HepG2 (cell line): Measurements from ENCODE around the gene TIAM2. TPM values are rescaled to one million over a fixed set of nuclear protein-coding genes. Genes with fewer than 3 reads are reported as not detected.

Source experiments
- FIP1L1 ChIP-seq: fragments of 200-400 bp; formaldehyde crosslinking; IDR thresholded peaks from 2 replicates; pipeline ENCODE4 v1.6.1; 2018; ENCODE audit warnings: low read depth, mild to moderate bottlenecking, low read length, moderate library complexity, borderline replicate concordance; ENCODE audit not compliant: insufficient read depth
- RERE ChIP-seq: IDR thresholded peaks from 2 replicates; pipeline ENCODE4 v1.6.1; 2016; ENCODE audit warnings: low read depth, missing genetic modification reagents, missing compliant biosample characterization
- THAP11 ChIP-seq: IDR thresholded peaks from 2 replicates; pipeline ENCODE4 v1.6.1; 2016; ENCODE audit warnings: missing biosample characterization, missing genetic modification reagents
- THAP8 ChIP-seq: sonication (generic); formaldehyde crosslinking; IDR thresholded peaks from 2 replicates; pipeline ENCODE4 v1.5.1; 2020; ENCODE audit warnings: missing genetic modification reagents, mild to moderate bottlenecking, borderline replicate concordance
- polyA plus RNA-seq, 8 experiments: library from polyadenylated mRNA; depleted of rRNA in 3 of 8; stranded (reverse) in 7 of 8; unstranded in 1 of 8; fragments of >200 nt; fragmentation: Illumina TruSeq in 4 of 8; extraction: Trizol in 4 of 8; gene quantifications; 2 replicates each; pipeline versions ENCODE4 v1.2.1 to v1.2.3, GENCODE V29; 2011 to 2016; ENCODE audit warnings: low read depth in 4 of 8, missing spikeins in 1 of 8, mixed read lengths in 1 of 8; ENCODE audit not compliant: insufficient read depth in 1 of 8
- total RNA-seq, 5 experiments: library from RNA; depleted of rRNA; stranded (reverse); fragments of >200 nt; fragmentation: Illumina TruSeq; extraction: Trizol; gene quantifications; 2 replicates each; pipeline ENCODE4 v1.2.3, GENCODE V29; 2016; ENCODE audit warnings: low read depth in 1 of 5

The TIAM2 gene
- total and polyA plus RNA-seq, 2 of the 13 experiments (the other 11 are each of a cell fraction or from before 2014, with no cell fraction given) = 4.1 to 4.5 TPM

GRCh38 chr6:155171109-155171746, 176.1 kb downstream of the TIAM2 start (continued):
- TF ChIP-seq THAP8 (CRISPR knock-in tag) (no peak), RERE (CRISPR knock-in tag) (no peak), THAP11 (CRISPR knock-in tag) (no peak), FIP1L1 (no peak)
